IMR-90 (cell line): ENCODE measurements around the gene RAB3GAP2. TPM values are rescaled to one million over a fixed set of nuclear protein-coding genes. Genes with fewer than 3 reads are reported as not detected.

Source experiments
- ATAC-seq: fragments of 200-7000 bp; cut with Tn5 transposase; 2 replicates; pipeline ENCODE4 v1.9.1; 2020; ENCODE audit warnings: low read depth, mild to moderate bottlenecking, moderate library complexity
- BruUV-seq: library from RNA; stranded (reverse); fragments of 400-500 nt; replicated peaks from 2 replicates; lab custom pipeline; 2021; lab: Mats Ljungman, UMichigan
- CTCF ChIA-PET: fragments of 300-600 bp; formaldehyde crosslinking; extraction: SDS; loops from one replicate; lab custom pipeline; 2021; ENCODE audit warnings: antibody characterized with exemption; lab: Yijun Ruan, JAX
- POLR2A ChIA-PET: fragments of 300-600 bp; sonication (Branson Sonifier 250); formaldehyde crosslinking; loops from one replicate; lab custom pipeline; 2022; ENCODE audit warnings: antibody characterized with exemption; ENCODE audit not compliant: unreplicated experiment; lab: Charles Lee
- DNase-seq: peaks from one replicate; pipeline ENCODE4 v3.0.0; 2013
- H2AFZ ChIP-seq: replicated peaks from 2 replicates; pipeline ENCODE3; 2013; ENCODE audit warnings: low read length, mild to moderate bottlenecking; ENCODE audit not compliant: poor library complexity
- H2AK5ac ChIP-seq: 2 replicates; pipeline ENCODE4 v1.6.1; 2013; ENCODE audit warnings: low read depth, low read length, inconsistent platforms
- H2AK9ac ChIP-seq: replicated peaks from 2 replicates; pipeline ENCODE3; 2013; ENCODE audit warnings: mild to moderate bottlenecking, low read depth, low read length, moderate library complexity; ENCODE audit not compliant: poor library complexity
- H2BK120ac ChIP-seq: 2 replicates; pipeline ENCODE4 v1.6.1; 2013; ENCODE audit warnings: low read depth, low read length, inconsistent platforms
- H2BK15ac ChIP-seq: 3 replicates; pipeline ENCODE4 v1.6.1; 2013; ENCODE audit warnings: low read depth, low read length, inconsistent platforms
- H2BK20ac ChIP-seq: 2 replicates; pipeline ENCODE4 v1.6.1; 2013; ENCODE audit warnings: low read depth, mild to moderate bottlenecking, inconsistent platforms, low read length, moderate library complexity
- H2BK5ac ChIP-seq: 2 replicates; pipeline ENCODE4 v1.6.1; 2013; ENCODE audit warnings: mild to moderate bottlenecking, low read depth, low read length, inconsistent platforms; ENCODE audit not compliant: poor library complexity, severe bottlenecking
- H3K14ac ChIP-seq: replicated peaks from 2 replicates; pipeline ENCODE4 v1.6.1; 2013; ENCODE audit warnings: low read depth, low read length, inconsistent platforms
- H3K18ac ChIP-seq: 2 replicates; pipeline ENCODE4 v1.6.1; 2013; ENCODE audit warnings: low read depth, low read length, control low read depth
- H3K23ac ChIP-seq: 2 replicates; pipeline ENCODE4 v1.6.1; 2013; ENCODE audit warnings: low read depth, low read length, inconsistent platforms
- H3K27ac ChIP-seq: 2 replicates; pipeline ENCODE4 v1.5.1; 2013; ENCODE audit warnings: mild to moderate bottlenecking, control low read depth, low read length; ENCODE audit not compliant: insufficient read depth
- H3K27me3 ChIP-seq: 2 replicates; pipeline ENCODE4 v1.6.1; 2013; ENCODE audit warnings: low read length; ENCODE audit not compliant: control insufficient read depth, insufficient read depth
- H3K36me3 ChIP-seq: 2 replicates; pipeline ENCODE4 v1.6.1; 2013; ENCODE audit warnings: low read length, mixed read lengths; ENCODE audit not compliant: control insufficient read depth, insufficient read depth
- H3K4ac ChIP-seq: 2 replicates; pipeline ENCODE4 v1.6.1; 2013; ENCODE audit warnings: low read depth, low read length, inconsistent platforms
- H3K4me1 ChIP-seq: 2 replicates; pipeline ENCODE4 v1.6.1; 2013; ENCODE audit warnings: low read length, mixed read lengths; ENCODE audit not compliant: control insufficient read depth, insufficient read depth
- H3K4me2 ChIP-seq: 2 replicates; pipeline ENCODE4 v1.6.1; 2013; ENCODE audit warnings: low read depth, mild to moderate bottlenecking, control low read depth, low read length, moderate library complexity
- H3K4me3 ChIP-seq: 2 replicates; pipeline ENCODE4 v1.5.1; 2013; ENCODE audit warnings: low read depth, mild to moderate bottlenecking, control low read depth, low read length, moderate library complexity; ENCODE audit not compliant: insufficient read depth
- H3K56ac ChIP-seq: 2 replicates; pipeline ENCODE4 v1.6.1; 2013; ENCODE audit warnings: low read length, inconsistent platforms; ENCODE audit not compliant: insufficient read depth; ENCODE audit errors: extremely low read depth
- H3K79me1 ChIP-seq, 2 experiments: 2 replicates each; pipeline ENCODE4 v1.6.1; 2013; ENCODE audit warnings: low read length in 2 of 2, inconsistent platforms in 1 of 2, low read depth in 1 of 2
- H3K9ac ChIP-seq: 2 replicates; pipeline ENCODE4 v1.6.1; 2013; ENCODE audit warnings: low read depth, low read length, control low read depth
- H3K9me1 ChIP-seq: 2 replicates; pipeline ENCODE4 v1.6.1; 2013; ENCODE audit warnings: low read length, inconsistent platforms; ENCODE audit not compliant: insufficient read depth
- H3K9me3 ChIP-seq: 2 replicates; pipeline ENCODE4 v1.6.1; 2013; ENCODE audit warnings: low read length; ENCODE audit not compliant: control insufficient read depth, insufficient read depth
- H4K20me1 ChIP-seq: 2 replicates; pipeline ENCODE4 v1.6.1; 2013; ENCODE audit warnings: low read length, inconsistent platforms; ENCODE audit not compliant: insufficient read depth
- H4K5ac ChIP-seq: 2 replicates; pipeline ENCODE4 v1.6.1; 2013; ENCODE audit warnings: mild to moderate bottlenecking, low read depth, low read length, control low read depth
- H4K8ac ChIP-seq, 2 experiments: 2 replicates each; pipeline ENCODE4 v1.6.1; 2013; ENCODE audit warnings: low read depth in 2 of 2, low read length in 2 of 2, control low read depth in 1 of 2, inconsistent platforms in 1 of 2
- H4K91ac ChIP-seq: 2 replicates; pipeline ENCODE4 v1.6.1; 2013; ENCODE audit warnings: low read depth, low read length, inconsistent platforms; ENCODE audit not compliant: insufficient read depth
- MAFK ChIP-seq: IDR thresholded peaks from 2 replicates; pipeline ENCODE4 v1.6.1; 2012; ENCODE audit warnings: low read depth, low read length, improper control_type of control experiment
- MAZ ChIP-seq: IDR thresholded peaks from 2 replicates; pipeline ENCODE4 v1.6.1; 2012; ENCODE audit warnings: low read depth, mild to moderate bottlenecking, low read length, improper control_type of control experiment, moderate library complexity, borderline replicate concordance
- NFE2L2 ChIP-seq: fragments of 150-350 bp; IDR thresholded peaks from 2 replicates; pipeline ENCODE4 v1.6.1; 2016; ENCODE audit warnings: low read depth, mild to moderate bottlenecking, low read length
- SMC3 ChIP-seq: fragments of 150-350 bp; IDR thresholded peaks from 2 replicates; pipeline ENCODE4 v1.6.1; 2016; ENCODE audit warnings: low read depth, mild to moderate bottlenecking, antibody characterized with exemption, low read length, moderate library complexity
- USF2 ChIP-seq: fragments of 150-350 bp; IDR thresholded peaks from 2 replicates; pipeline ENCODE4 v1.6.1; 2017; ENCODE audit warnings: mild to moderate bottlenecking, antibody characterized with exemption, low read length, low read depth
- WGBS, 2 experiments: methylation state at CpG; one replicate each; pipeline versions ENCODE4 v1.1.5 to v1.1.7; 2013; ENCODE audit warnings: missing lambda C conversion rate in 2 of 2; ENCODE audit not compliant: insufficient read length in 1 of 2; ENCODE audit errors: extremely low coverage in 2 of 2; 5-methylcytosine and 5-hydroxymethylcytosine counted together
- dilution Hi-C: fragments of 300-500 bp; cut with HindIII; formaldehyde crosslinking; loops from one replicate; pipeline ENCODE4 v1.14.3; 2018; ENCODE audit warnings: low sequenced_read_pairs; ENCODE audit not compliant: unreplicated experiment
- in situ Hi-C: fragments of 300-500 bp; cut with MboI; formaldehyde crosslinking; loops from 3 replicates; pipeline ENCODE4 v1.14.3; 2019; ENCODE audit warnings: low sequenced_read_pairs, inconsistent platforms, mixed read lengths
- intact Hi-C: fragments of 100-400 bp; cut with micrococcal nuclease; formaldehyde crosslinking; loops from 2 replicates; pipeline ENCODE4 v1.10.0; 2022
- polyA plus RNA-seq, 3 experiments: library from polyadenylated mRNA; depleted of rRNA; stranded (reverse); fragments of >200 nt; gene quantifications; 2 replicates each; pipeline ENCODE4 v1.2.3, GENCODE V29; 2012; ENCODE audit warnings: low replicate concordance in 1 of 3
- total RNA-seq: library from RNA; depleted of rRNA; stranded (reverse); fragments of >200 nt; gene quantifications from 2 replicates; pipeline ENCODE4 v1.2.3, GENCODE V29; 2012

The RAB3GAP2 gene
- total and polyA plus RNA-seq, 2 of the 4 experiments (the other 2 are of a cell fraction), result 12.3 to 37.8 TPM

GRCh38 chr1:220221670-220222069 lies 50.6 kb downstream of the RAB3GAP2 start:
- intact Hi-C loops (no loop called here), dilution Hi-C loops (no loop called here), in situ Hi-C loops (no loop called here)
- H3K23ac ChIP-seq, result no peak overlapping the region
- no peak overlapping the region for H3K4me3 ChIP-seq
- no CpG with 5 or more reads among the region's 3 CpGs for WGBS, 2 experiments
- no peak overlapping the region for H4K8ac ChIP-seq
- TF ChIP-seq NFE2L2 (no peak), MAZ (no peak), USF2 (no peak), SMC3 (no peak), MAFK (no peak)
- no peaks in the 10 kb centered on the region for H3K9me3 ChIP-seq
- peaks cover 22 to 50% of the 10 kb centered on the region in 2 experiments for H3K79me1 ChIP-seq
- H3K9ac ChIP-seq, result no peak overlapping the region
- H2AK5ac ChIP-seq, result no peak overlapping the region
- ATAC-seq, result no peak
- no peak overlapping the region for H3K18ac ChIP-seq
- H3K56ac ChIP-seq, result no peak overlapping the region
- no peaks in the 10 kb centered on the region for H3K27me3 ChIP-seq
- H4K5ac ChIP-seq, result no peak overlapping the region
- H3K4me1 ChIP-seq, result 0 out of 2 replicates have a peak, but pooled peaks cover 2% of the 10 kb centered on the region
- H3K14ac ChIP-seq, result no peak overlapping the region
- H3K4me2 ChIP-seq, result no peak overlapping the region
- no peak overlapping the region for H2BK120ac ChIP-seq
- CTCF ChIA-PET, result interaction anchor here (1.2 kb wide), 1 partner anchor 555 kb away, joined by 3 read pairs; no protein-coding TSS in a partner anchor
- peaks cover 3% of the 10 kb centered on the region for H3K36me3 ChIP-seq
- no peak overlapping the region for H3K4ac ChIP-seq
- POLR2A ChIA-PET, result no interaction called here
- no peak for DNase-seq
- no peak overlapping the region for H2BK5ac ChIP-seq
- H4K20me1 ChIP-seq, result peaks cover 25% of the 10 kb centered on the region
- BruUV-seq, result no TSS peak
- peaks cover 2% of the 10 kb centered on the region; the same call in 1 of the 2 replicates for H3K9me1 ChIP-seq
- H2AK9ac ChIP-seq, result no peak overlapping the region
- H4K91ac ChIP-seq, result no peak overlapping the region
- H3K27ac ChIP-seq, result no peak overlapping the region
- no peak overlapping the region for H2BK15ac ChIP-seq
- no peak overlapping the region for H2AFZ ChIP-seq
- no peak overlapping the region for H2BK20ac ChIP-seq
